HepG2 (cell line): Measurements from ENCODE around the gene MYO19. TPM values are rescaled to one million over a fixed set of nuclear protein-coding genes. Genes with fewer than 3 reads are reported as not detected.

Experiments used
- DRAP1 ChIP-seq: IDR thresholded peaks from 2 replicates; pipeline ENCODE4 v1.6.1; 2016; ENCODE audit warnings: missing genetic modification reagents, missing compliant biosample characterization
- GRHL1 ChIP-seq: sonication (generic); formaldehyde crosslinking; conservative IDR thresholded peaks from 2 replicates; pipeline ENCODE4 v1.8.0; 2022; ENCODE audit warnings: missing genetic modification reagents
- HDAC2 ChIP-seq: sonication (generic); formaldehyde crosslinking; IDR thresholded peaks from 2 replicates; pipeline ENCODE4 v1.4.0; 2020; ENCODE audit warnings: missing genetic modification reagents
- HMG20A ChIP-seq: IDR thresholded peaks from 2 replicates; pipeline ENCODE4 v1.6.1; 2016; ENCODE audit warnings: borderline replicate concordance
- KIAA2018 ChIP-seq: sonication (generic); formaldehyde crosslinking; IDR thresholded peaks from 2 replicates; pipeline ENCODE4 v1.5.0; 2020; ENCODE audit warnings: mild to moderate bottlenecking, missing genetic modification reagents, borderline replicate concordance
- MATR3 ChIP-seq: sonication (generic); formaldehyde crosslinking; IDR thresholded peaks from 2 replicates; pipeline ENCODE4 v1.4.0; 2020; ENCODE audit warnings: missing genetic modification reagents
- MLX ChIP-seq: IDR thresholded peaks from 2 replicates; pipeline ENCODE4 v1.6.1; 2016
- PCBP2 ChIP-seq: fragments of 200-400 bp; formaldehyde crosslinking; optimal IDR thresholded peaks from 2 replicates; pipeline ENCODE3; 2018; ENCODE audit warnings: low read length, low read depth; ENCODE audit not compliant: poor library complexity, severe bottlenecking
- SMAD1 ChIP-seq: sonication (generic); formaldehyde crosslinking; IDR thresholded peaks from 2 replicates; pipeline ENCODE4 v1.4.0; 2020; ENCODE audit warnings: missing genetic modification reagents, low read depth, mild to moderate bottlenecking, borderline replicate concordance
- SMAD3 ChIP-seq: sonication (generic); formaldehyde crosslinking; IDR thresholded peaks from 2 replicates; pipeline ENCODE4 v1.4.0; 2020; ENCODE audit warnings: missing genetic modification reagents
- SP1 ChIP-seq, 2 experiments: fragments of 450-650 bp in 1 of 2; sonication (generic) in 1 of 2; formaldehyde crosslinking in 1 of 2; IDR thresholded peaks; 2 replicates each; pipeline versions ENCODE4 v1.4.0 to v1.6.1; 2016 to 2020; ENCODE audit warnings: missing genetic modification reagents in 1 of 2
- ZBTB26 ChIP-seq: IDR thresholded peaks from 2 replicates; pipeline ENCODE4 v1.6.1; 2016; ENCODE audit warnings: missing compliant biosample characterization, missing genetic modification reagents, borderline replicate concordance
- ZBTB42 ChIP-seq: sonication (generic); formaldehyde crosslinking; IDR thresholded peaks from 2 replicates; pipeline ENCODE4 v1.5.0; 2020; ENCODE audit warnings: mild to moderate bottlenecking, missing genetic modification reagents
- ZNF180 ChIP-seq: sonication (generic); formaldehyde crosslinking; IDR thresholded peaks from 2 replicates; pipeline ENCODE4 v1.4.0; 2020; ENCODE audit warnings: low read depth, missing genetic modification reagents, borderline replicate concordance
- ZNF614 ChIP-seq: IDR thresholded peaks from 2 replicates; pipeline ENCODE4 v1.6.1; 2018; ENCODE audit warnings: missing biosample characterization, missing genetic modification reagents, inconsistent platforms, borderline replicate concordance
- ZNF619 ChIP-seq: sonication (generic); formaldehyde crosslinking; IDR thresholded peaks from 2 replicates; pipeline ENCODE4 v1.4.0; 2020; ENCODE audit warnings: mild to moderate bottlenecking, missing genetic modification reagents
- polyA plus RNA-seq, 8 experiments: library from polyadenylated mRNA; depleted of rRNA in 3 of 8; stranded (reverse) in 7 of 8; unstranded in 1 of 8; fragments of >200 nt; fragmentation: Illumina TruSeq in 4 of 8; extraction: Trizol in 4 of 8; gene quantifications; 2 replicates each; pipeline versions ENCODE4 v1.2.1 to v1.2.3, GENCODE V29; 2011 to 2016; ENCODE audit warnings: low read depth in 4 of 8, missing spikeins in 1 of 8, mixed read lengths in 1 of 8; ENCODE audit not compliant: insufficient read depth in 1 of 8
- total RNA-seq, 5 experiments: library from RNA; depleted of rRNA; stranded (reverse); fragments of >200 nt; fragmentation: Illumina TruSeq; extraction: Trizol; gene quantifications; 2 replicates each; pipeline ENCODE4 v1.2.3, GENCODE V29; 2016; ENCODE audit warnings: low read depth in 1 of 5

The MYO19 gene
- total and polyA plus RNA-seq, 2 of the 13 experiments (the other 11 are each of a cell fraction or from before 2014, with no cell fraction given), result 75.7 to 82.3 TPM

- no peak for TF ChIP-seq KIAA2018 (CRISPR knock-in tag)
- no peak for TF ChIP-seq SMAD1 (CRISPR knock-in tag)
- peak; percentile 76; the same call in 1 of the 2 replicates for TF ChIP-seq ZNF619 (CRISPR knock-in tag)
- 0 out of 2 replicates have a peak, but pooled peaks have one; percentile 11 for TF ChIP-seq ZNF614 (CRISPR knock-in tag)
- TF ChIP-seq SP1 (IDR thresholded peaks at IDR 0.05), result no peak
- peak; percentile 42; the same call in 1 of the 2 replicates for TF ChIP-seq SP1 (CRISPR knock-in tag; IDR thresholded peaks at IDR 0.05)
- TF ChIP-seq MLX (CRISPR knock-in tag), result peak; percentile 47; the same call in 1 of the 2 replicates
- no peak for TF ChIP-seq PCBP2
- TF ChIP-seq HDAC2 (CRISPR knock-in tag), result peak; percentile 50
- TF ChIP-seq ZNF180, result no peak
- TF ChIP-seq ZBTB42 (CRISPR knock-in tag), result no peak
- TF ChIP-seq ZBTB26 (CRISPR knock-in tag), result peak; percentile 44; the same call in 1 of the 2 replicates
- TF ChIP-seq GRHL1, result no peak
- TF ChIP-seq MATR3 (CRISPR knock-in tag), result no peak
- TF ChIP-seq DRAP1 (CRISPR knock-in tag), result peak; percentile 52
- TF ChIP-seq SMAD3 (CRISPR knock-in tag), result no peak
- no peak for TF ChIP-seq HMG20A (CRISPR knock-in tag)
These were observed at the start of gene MYO19, which contains the start of gene PIGW (continued) for GRCh38 chr17:36534840-36535668.
